GM12865 (cell line): Measurements from ENCODE around the gene MTIF2.
"Not testable (repeated sequence)": the region's sequence is repeated elsewhere in the genome, so short reads cannot be mapped to it uniquely, and the experiment has no call there.

Source experiments
- DNase-seq: peaks from one replicate; pipeline ENCODE4 v3.0.0; 2010; ENCODE audit warnings: low read depth
- H3K4me3 ChIP-seq: 2 replicates; pipeline ENCODE4 v1.5.1; 2011; ENCODE audit warnings: mild to moderate bottlenecking, low read depth, low read length, control low read depth
- TF ChIP-seq, protein P1 (sequence below): IDR thresholded peaks from 2 replicates; pipeline ENCODE4 v1.5.1; 2011; ENCODE audit warnings: low read length, control low read depth, low read depth, inconsistent platforms; ENCODE audit not compliant: insufficient read depth; ENCODE audit errors: missing control alignments

Gene MTIF2

GRCh38 chr2:55268288-55268906 lies 634 bp downstream of the MTIF2 start:
- TF ChIP-seq, protein P1, sequence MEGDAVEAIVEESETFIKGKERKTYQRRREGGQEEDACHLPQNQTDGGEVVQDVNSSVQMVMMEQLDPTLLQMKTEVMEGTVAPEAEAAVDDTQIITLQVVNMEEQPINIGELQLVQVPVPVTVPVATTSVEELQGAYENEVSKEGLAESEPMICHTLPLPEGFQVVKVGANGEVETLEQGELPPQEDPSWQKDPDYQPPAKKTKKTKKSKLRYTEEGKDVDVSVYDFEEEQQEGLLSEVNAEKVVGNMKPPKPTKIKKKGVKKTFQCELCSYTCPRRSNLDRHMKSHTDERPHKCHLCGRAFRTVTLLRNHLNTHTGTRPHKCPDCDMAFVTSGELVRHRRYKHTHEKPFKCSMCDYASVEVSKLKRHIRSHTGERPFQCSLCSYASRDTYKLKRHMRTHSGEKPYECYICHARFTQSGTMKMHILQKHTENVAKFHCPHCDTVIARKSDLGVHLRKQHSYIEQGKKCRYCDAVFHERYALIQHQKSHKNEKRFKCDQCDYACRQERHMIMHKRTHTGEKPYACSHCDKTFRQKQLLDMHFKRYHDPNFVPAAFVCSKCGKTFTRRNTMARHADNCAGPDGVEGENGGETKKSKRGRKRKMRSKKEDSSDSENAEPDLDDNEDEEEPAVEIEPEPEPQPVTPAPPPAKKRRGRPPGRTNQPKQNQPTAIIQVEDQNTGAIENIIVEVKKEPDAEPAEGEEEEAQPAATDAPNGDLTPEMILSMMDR: no peak

GRCh38 chr2:55259586-55259985 lies 9.4 kb downstream of the MTIF2 start:
- not testable (repeated sequence) for H3K4me3 ChIP-seq, DNase-seq

More at GRCh38 chr2:55268288-55268906, 634 bp downstream of the MTIF2 start:
- peak; percentile 8 for DNase-seq
- H3K4me3 ChIP-seq: peak overlapping the region; percentile 72

DNA sequence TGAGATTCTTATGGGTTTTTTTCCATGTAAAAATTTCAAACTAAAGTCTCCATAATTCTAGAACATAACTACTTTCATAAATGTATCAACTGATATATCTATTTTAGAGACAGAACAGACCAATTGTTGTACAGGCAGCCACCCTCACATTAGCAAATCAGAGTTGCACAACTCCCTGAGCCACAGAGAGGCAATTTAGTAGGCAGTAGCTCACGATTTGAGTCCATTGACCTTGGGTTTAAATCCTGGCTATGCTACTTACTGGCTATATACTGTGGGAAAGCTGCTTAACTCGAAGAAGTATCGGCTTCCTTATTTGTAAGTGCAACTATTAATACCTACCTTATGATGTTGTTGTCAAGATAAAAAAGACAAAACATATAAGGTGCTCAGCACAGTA lies 16.2 kb downstream of the MTIF2 start:
- TF ChIP-seq, protein P1: no peak
- H3K4me3 ChIP-seq: no peak overlapping the region
- DNase-seq: no peak

GRCh38 chr2:55247025-55247424 lies 22.0 kb downstream of the MTIF2 start:
- TF ChIP-seq, protein P1: no peak
- no peak overlapping the region for H3K4me3 ChIP-seq
- DNase-seq: no peak

DNA sequence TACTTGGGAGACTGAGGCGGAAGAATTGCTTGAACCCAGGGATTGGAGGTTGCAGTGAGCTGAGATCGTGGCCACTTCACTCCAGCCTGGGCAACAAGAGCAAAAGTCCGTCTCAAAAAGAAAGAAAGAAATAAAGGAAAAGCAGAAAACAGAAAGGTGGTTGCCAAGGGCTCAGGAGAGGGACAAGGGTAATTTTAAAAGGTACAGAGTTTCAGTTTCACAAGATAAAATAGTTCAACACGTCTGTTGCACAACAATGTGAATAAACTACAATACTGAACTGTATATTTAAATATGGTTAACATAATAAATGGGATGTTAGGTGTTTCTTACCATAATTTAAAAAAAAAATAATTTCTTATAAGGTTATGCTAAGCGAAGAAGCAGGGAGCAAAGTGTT lies 23.6 kb downstream of the MTIF2 start:
- no peak for DNase-seq
- TF ChIP-seq, protein P1: no peak
- no peak overlapping the region for H3K4me3 ChIP-seq

- no peak overlapping the region for H3K4me3 ChIP-seq
- DNase-seq: no peak
- TF ChIP-seq, protein P1: no peak
Measured at GRCh38 chr2:55242617-55243016, 26.4 kb downstream of the MTIF2 start.

DNA sequence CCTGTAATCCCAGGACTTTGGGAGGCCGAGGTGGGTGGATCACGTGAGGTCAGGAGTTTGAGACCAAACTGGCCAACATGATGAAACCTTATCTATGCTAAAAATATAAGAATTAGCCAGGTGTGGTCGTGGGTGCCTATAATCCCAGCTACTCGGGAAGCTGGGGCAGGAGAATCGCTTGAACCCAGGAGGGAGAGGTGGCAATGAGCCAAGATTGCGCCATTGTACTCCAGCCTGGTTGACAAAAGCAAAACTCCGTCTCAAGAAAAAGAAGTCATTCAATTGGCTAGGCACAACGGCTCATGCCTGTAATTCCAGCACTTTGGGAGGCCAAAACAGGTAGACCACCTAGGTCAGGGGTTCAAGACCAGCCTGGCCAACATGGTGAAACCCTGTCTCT lies 27.4 kb downstream of the MTIF2 start:
- not testable (repeated sequence) for H3K4me3 ChIP-seq, DNase-seq

DNA sequence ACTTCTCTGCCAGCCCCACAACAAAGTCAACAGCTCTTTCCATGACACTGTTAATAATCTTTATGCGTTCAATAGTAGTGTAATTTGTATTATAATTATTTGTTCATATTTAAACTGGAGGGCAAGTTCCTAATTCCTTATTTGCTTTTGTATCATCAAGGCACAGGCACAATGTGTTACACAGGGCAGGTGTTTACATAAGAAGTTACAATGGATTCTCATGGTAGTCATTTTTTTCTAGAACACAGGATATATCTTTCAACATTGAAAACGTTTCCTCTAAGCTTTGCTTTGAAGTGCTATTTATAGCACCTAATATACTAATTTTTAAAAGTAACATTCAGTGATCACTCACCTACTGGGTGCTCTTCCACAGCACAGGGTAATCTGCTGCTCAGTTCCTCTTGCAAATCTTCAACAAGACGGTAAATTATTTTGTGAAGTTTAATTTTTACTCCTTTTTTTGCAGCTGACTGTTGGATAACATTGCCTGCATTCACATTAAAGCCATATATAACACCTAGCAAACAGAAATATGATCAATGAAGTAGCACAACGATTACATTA lies 29.3 kb downstream of the MTIF2 start:
- DNase-seq: no peak
- H3K4me3 ChIP-seq: no peak overlapping the region
- TF ChIP-seq, protein P1: no peak
